GM21515 (cell line): ENCODE measurements around the gene THG1L.

Experiments used
- ATAC-seq: cut with Tn5 transposase; IDR thresholded peaks from one replicate; pipeline ENCODE4 v1.9.1; 2021; ENCODE audit not compliant: unreplicated experiment

THG1L gene

GRCh38 chr5:157750320-157750719 is 19.1 kb downstream of the THG1L start:
- ATAC-seq: no peak

GRCh38 chr5:157756122-157756521 is 24.9 kb downstream of the THG1L start:
- ATAC-seq: no peak

GRCh38 chr5:157758706-157759105 is 27.5 kb downstream of the THG1L start:
- ATAC-seq: no peak

- ATAC-seq: peak; percentile 84
Measured at GRCh38 chr5:157761690-157762621, 30.7 kb downstream of the THG1L start.

- no peak for ATAC-seq
Measured at GRCh38 chr5:157764531-157764930, 33.3 kb downstream of the THG1L start.

DNA sequence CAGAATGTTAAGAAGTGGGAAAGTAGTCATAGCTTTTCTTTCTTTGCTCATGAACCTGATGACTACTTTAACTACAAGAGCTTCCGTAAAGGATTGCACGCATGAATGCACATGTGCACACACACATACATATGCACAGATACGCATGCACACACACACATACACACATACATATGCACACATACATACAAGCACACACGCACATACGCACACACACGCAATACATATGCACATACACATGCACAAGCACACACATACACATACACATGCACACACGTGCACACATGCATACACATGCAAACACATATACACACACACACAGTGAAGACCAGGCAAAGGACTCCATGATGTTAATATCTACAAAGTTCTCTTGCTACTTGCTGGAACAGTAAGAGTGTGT is 35.2 kb downstream of the THG1L start:
- no peak for ATAC-seq

GRCh38 chr5:157766902-157767301 is 35.7 kb downstream of the THG1L start:
- no peak for ATAC-seq

DNA sequence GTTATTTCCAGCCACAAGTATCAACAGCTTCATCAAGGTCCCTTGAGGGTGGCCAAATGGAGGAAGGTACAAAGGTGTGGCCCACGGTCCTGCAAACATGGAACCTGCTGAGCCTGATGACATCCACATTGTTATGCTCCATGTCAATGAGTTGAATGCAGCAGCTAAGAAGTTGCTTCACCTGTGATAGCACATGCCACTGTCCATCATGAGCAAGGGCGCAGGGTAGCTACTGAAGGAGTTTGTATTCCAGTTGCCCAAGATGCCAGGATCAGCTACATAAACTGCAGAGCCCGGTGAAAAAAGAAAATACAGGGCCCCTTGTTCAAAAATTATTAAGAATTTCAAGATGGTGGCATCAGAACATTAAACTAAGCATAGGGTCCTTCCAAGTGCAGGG is 36.5 kb downstream of the THG1L start:
- no peak for ATAC-seq

GRCh38 chr5:157770665-157771064 is 39.4 kb downstream of the THG1L start:
- no peak for ATAC-seq

- ATAC-seq: no peak
Measured at GRCh38 chr5:157772127-157772526, 40.9 kb downstream of the THG1L start.

DNA sequence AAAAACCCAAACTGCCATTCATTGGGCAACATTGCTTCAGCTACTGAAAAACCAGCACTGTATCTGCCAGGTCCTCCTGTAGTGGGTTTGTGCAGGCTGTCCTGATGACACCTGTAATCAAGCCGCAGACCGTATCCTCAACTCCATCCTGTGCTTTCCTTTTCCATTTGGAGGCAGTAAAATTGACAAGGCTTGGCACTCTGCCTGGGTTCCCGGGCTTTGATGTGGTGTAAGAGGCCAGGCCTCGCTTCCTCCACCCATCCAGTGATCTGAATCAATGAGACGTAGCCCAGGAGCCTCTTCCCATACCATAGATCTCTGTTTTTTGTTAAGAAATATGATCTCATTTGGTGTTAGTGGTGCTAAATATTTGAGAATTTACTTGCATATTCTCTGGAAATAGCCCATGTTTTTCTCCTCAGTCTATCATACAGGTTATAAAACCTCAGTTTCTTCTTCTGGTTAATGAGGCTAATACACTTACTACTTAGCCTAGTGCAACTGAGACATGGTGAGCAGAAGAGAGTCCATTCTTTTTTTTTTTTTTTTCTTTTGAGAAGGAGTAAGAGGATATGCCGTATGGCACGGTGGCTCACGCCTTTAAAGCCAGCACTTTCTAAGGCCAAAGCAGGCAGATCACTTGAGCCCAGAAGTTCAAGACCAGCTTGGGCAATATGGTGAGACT is 47.0 kb downstream of the THG1L start:
- no peak for ATAC-seq

GRCh38 chr5:157779221-157779620 is 48.0 kb downstream of the THG1L start:
- ATAC-seq: no peak

DNA sequence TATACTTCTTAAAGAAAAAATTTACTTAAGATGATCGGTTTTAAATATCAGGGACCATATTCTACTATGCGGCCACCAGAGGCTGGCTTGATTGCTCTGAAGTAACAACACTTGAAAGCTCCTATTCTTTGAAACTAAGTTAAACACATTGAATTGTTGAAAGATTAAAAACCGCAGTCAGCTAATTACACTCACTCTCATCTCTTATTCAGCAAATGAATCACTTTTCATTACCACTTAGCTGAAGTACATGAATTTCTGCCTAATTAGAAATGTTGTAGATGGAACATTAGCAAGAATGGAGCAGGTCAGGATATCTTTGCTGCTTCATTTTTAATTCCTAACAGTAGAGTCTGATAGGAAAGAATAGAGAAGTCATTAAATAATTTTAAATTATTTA is 54.6 kb downstream of the THG1L start:
- no peak for ATAC-seq
